K562 (cell line): ENCODE measurements around the gene RPS19. TPM values are rescaled to one million over a fixed set of nuclear protein-coding genes. Genes with fewer than 3 reads are reported as not detected.

Experiments
- GATAD2A ChIP-seq: fragments of 450-650 bp; IDR thresholded peaks from 2 replicates; pipeline ENCODE4 v1.6.1; 2017
- MAFG ChIP-seq: fragments of 450-650 bp; conservative IDR thresholded peaks from 2 replicates; pipeline ENCODE4 v1.6.1; 2016; ENCODE audit warnings: missing genetic modification characterization, missing compliant biosample characterization
- RAD21 ChIP-seq, 2 experiments: fragments of 250-450 bp in 1 of 2; fragments of 450-650 bp in 1 of 2; sonication (Bioruptor Pico) in 1 of 2; formaldehyde crosslinking in 1 of 2; IDR thresholded peaks in 1 of 2; conservative IDR thresholded peaks in 1 of 2; 2 replicates each; pipeline versions ENCODE4 v1.4.0 to v1.8.0; 2020 to 2022; ENCODE audit warnings: mild to moderate bottlenecking in 2 of 2, moderate library complexity in 1 of 2
- ZNF274 ChIP-seq: IDR thresholded peaks from 2 replicates; pipeline ENCODE4 v1.6.1; 2011; ENCODE audit warnings: low read depth, mild to moderate bottlenecking, low read length, moderate library complexity, borderline replicate concordance
- ZNF507 ChIP-seq: conservative IDR thresholded peaks from 2 replicates; pipeline ENCODE4 v1.6.1; 2017; ENCODE audit warnings: missing genetic modification characterization, missing compliant biosample characterization
- polyA plus RNA-seq, 8 experiments: library from polyadenylated mRNA; depleted of rRNA in 4 of 8; stranded (reverse) in 5 of 8; unstranded in 3 of 8; fragments of >200 nt; fragmentation: Nextera tagmentation in 2 of 8; fragmentation: Illumina TruSeq in 1 of 8; extraction: Ambion mirVana in 2 of 8; extraction: Trizol in 1 of 8; gene quantifications; 2 replicates each; pipeline versions ENCODE4 v1.2.1 to v1.2.3, GENCODE V29; 2011 to 2014; ENCODE audit warnings: inconsistent platforms in 1 of 8, missing spikeins in 1 of 8
- total RNA-seq, 7 experiments: library from RNA; depleted of rRNA in 6 of 7; stranded (reverse); fragments of >200 nt in 6 of 7; fragmentation: Illumina TruSeq in 2 of 7; extraction: Trizol in 2 of 7; gene quantifications; 2 replicates each; pipeline versions ENCODE4 v1.2.1 to v1.2.3, GENCODE V29; 2011 to 2021; ENCODE audit warnings: low replicate concordance in 1 of 7
- TF ChIP-seq, protein P1 (sequence below): sonication (generic); formaldehyde crosslinking; IDR thresholded peaks from 2 replicates; pipeline ENCODE4 v1.8.1; 2023; ENCODE audit warnings: missing genetic modification reagents, mild to moderate bottlenecking, borderline replicate concordance
- TF ChIP-seq, protein P2 (sequence below): sonication (generic); formaldehyde crosslinking; IDR thresholded peaks from 2 replicates; pipeline ENCODE4 v1.8.1; 2022; ENCODE audit warnings: missing genetic modification reagents
- TF ChIP-seq, protein P3 (sequence below): fragments of 250-450 bp; sonication (Bioruptor Pico); IDR thresholded peaks from 2 replicates; pipeline ENCODE4 v1.4.0; 2020; ENCODE audit warnings: mild to moderate bottlenecking, moderate library complexity, borderline replicate concordance

RPS19 gene
- total and polyA plus RNA-seq, 9 of the 15 experiments (the other 6 are each of a cell fraction or from before 2014, with no cell fraction given): 1,964 to 3,408 (median 2,747) TPM

DNA sequence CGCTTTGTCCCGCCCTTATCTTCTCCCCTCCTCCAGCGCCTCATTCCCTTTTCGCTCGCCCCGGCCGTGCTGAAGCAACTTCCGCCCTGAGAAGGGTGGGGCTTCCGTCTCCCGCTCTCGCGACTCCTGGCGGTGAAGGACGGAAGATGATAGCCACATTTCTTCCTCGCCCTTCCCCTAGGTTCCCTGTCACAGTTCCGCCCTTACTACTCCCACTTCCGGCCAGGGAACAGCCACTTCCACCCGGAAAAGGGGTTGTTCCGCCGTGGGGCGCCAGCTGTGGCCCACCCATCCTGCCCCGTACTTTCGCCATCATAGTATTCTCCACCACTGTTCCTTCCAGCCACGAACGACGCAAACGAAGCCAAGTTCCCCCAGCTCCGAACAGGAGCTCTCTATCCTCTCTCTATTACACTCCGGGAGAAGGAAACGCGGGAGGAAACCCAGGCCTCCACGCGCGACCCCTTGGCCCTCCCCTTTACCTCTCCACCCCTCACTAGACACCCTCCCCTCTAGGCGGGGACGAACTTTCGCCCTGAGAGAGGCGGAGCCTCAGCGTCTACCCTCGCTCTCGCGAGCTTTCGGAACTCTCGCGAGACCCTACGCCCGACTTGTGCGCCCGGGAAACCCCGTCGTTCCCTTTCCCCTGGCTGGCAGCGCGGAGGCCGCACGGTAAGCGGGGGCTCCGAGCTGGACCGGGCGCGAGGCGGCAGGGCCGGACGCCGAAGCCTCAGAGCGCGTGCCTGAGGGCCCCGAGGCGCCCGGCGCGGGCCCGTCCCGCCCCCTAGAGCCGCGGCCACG is at the start of gene RPS19 (continued):
- TF ChIP-seq, protein P1, sequence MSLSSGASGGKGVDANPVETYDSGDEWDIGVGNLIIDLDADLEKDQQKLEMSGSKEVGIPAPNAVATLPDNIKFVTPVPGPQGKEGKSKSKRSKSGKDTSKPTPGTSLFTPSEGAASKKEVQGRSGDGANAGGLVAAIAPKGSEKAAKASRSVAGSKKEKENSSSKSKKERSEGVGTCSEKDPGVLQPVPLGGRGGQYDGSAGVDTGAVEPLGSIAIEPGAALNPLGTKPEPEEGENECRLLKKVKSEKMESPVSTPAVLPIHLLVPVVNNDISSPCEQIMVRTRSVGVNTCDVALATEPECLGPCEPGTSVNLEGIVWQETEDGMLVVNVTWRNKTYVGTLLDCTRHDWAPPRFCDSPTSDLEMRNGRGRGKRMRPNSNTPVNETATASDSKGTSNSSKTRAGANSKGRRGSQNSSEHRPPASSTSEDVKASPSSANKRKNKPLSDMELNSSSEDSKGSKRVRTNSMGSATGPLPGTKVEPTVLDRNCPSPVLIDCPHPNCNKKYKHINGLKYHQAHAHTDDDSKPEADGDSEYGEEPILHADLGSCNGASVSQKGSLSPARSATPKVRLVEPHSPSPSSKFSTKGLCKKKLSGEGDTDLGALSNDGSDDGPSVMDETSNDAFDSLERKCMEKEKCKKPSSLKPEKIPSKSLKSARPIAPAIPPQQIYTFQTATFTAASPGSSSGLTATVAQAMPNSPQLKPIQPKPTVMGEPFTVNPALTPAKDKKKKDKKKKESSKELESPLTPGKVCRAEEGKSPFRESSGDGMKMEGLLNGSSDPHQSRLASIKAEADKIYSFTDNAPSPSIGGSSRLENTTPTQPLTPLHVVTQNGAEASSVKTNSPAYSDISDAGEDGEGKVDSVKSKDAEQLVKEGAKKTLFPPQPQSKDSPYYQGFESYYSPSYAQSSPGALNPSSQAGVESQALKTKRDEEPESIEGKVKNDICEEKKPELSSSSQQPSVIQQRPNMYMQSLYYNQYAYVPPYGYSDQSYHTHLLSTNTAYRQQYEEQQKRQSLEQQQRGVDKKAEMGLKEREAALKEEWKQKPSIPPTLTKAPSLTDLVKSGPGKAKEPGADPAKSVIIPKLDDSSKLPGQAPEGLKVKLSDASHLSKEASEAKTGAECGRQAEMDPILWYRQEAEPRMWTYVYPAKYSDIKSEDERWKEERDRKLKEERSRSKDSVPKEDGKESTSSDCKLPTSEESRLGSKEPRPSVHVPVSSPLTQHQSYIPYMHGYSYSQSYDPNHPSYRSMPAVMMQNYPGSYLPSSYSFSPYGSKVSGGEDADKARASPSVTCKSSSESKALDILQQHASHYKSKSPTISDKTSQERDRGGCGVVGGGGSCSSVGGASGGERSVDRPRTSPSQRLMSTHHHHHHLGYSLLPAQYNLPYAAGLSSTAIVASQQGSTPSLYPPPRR (CRISPR knock-in tag): no peak
- TF ChIP-seq, protein P2, sequence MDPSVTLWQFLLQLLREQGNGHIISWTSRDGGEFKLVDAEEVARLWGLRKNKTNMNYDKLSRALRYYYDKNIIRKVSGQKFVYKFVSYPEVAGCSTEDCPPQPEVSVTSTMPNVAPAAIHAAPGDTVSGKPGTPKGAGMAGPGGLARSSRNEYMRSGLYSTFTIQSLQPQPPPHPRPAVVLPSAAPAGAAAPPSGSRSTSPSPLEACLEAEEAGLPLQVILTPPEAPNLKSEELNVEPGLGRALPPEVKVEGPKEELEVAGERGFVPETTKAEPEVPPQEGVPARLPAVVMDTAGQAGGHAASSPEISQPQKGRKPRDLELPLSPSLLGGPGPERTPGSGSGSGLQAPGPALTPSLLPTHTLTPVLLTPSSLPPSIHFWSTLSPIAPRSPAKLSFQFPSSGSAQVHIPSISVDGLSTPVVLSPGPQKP: no peak
- TF ChIP-seq ZNF507 (tag): no peak
- TF ChIP-seq RAD21 (CRISPR knock-in tag; conservative IDR thresholded peaks at IDR 0.05 in 1 of 2, IDR thresholded peaks at IDR 0.05 in 1 of 2): 0 out of 4 replicates have a peak, but pooled peaks of 1 of the 2 experiments have one; percentile 1
- no peak for TF ChIP-seq MAFG
- TF ChIP-seq GATAD2A: peak; percentile 92; the same call in 1 of the 2 replicates
- TF ChIP-seq, protein P3, sequence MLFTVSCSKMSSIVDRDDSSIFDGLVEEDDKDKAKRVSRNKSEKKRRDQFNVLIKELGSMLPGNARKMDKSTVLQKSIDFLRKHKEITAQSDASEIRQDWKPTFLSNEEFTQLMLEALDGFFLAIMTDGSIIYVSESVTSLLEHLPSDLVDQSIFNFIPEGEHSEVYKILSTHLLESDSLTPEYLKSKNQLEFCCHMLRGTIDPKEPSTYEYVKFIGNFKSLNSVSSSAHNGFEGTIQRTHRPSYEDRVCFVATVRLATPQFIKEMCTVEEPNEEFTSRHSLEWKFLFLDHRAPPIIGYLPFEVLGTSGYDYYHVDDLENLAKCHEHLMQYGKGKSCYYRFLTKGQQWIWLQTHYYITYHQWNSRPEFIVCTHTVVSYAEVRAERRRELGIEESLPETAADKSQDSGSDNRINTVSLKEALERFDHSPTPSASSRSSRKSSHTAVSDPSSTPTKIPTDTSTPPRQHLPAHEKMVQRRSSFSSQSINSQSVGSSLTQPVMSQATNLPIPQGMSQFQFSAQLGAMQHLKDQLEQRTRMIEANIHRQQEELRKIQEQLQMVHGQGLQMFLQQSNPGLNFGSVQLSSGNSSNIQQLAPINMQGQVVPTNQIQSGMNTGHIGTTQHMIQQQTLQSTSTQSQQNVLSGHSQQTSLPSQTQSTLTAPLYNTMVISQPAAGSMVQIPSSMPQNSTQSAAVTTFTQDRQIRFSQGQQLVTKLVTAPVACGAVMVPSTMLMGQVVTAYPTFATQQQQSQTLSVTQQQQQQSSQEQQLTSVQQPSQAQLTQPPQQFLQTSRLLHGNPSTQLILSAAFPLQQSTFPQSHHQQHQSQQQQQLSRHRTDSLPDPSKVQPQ (CRISPR knock-in tag): no peak
- TF ChIP-seq ZNF274: no peak
